NCI-H2196 (cell line): ENCODE results near the gene PPFIA4.
"Not testable (repeated sequence)": the region's sequence is repeated elsewhere in the genome, so short reads cannot be mapped to it uniquely, and the experiment has no call there.

Experiments
- DNase-seq: peaks from one replicate; lab custom pipeline; 2025; ENCODE audit not compliant: unreplicated experiment; lab: John Stamatoyannopoulos, UW

Gene PPFIA4

GRCh38 chr1:203026031-203026665, at the start of gene PPFIA4:
PPFIA4 (plus strand) TSS chr1:203026491; CDS start chr1:203039009, 12,518 bp downstream.
- peak; percentile 96 for DNase-seq

DNA sequence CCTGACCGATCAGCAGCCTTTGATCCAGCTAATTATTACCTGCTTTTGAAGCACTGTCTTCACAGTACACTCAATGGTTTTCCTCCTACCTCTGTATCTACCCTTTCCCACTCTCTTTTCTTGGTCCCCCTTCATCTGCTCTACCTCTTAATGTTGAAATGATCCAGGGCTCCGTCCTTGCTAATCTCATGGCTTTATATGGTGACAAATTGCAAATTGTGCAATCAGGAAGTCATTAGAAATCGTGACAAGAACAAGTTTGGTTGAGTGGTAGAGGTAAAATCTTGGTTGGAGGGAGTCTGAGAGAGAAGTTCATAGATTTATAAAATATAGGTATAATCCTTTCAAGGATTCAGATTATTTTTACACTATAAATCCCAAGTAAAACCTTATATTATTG, 49.7 kb upstream of the PPFIA4 start:
- DNase-seq = no peak

GRCh38 chr1:202979459-202979858, 46.8 kb upstream of the PPFIA4 start:
- DNase-seq = no peak

GRCh38 chr1:202981939-202982338, 44.4 kb upstream of the PPFIA4 start:
- DNase-seq = no peak

GRCh38 chr1:202982715-202983430, 43.4 kb upstream of the PPFIA4 start:
- no peak for DNase-seq

- DNase-seq = not testable (repeated sequence)
These were observed 40.2 kb upstream of the PPFIA4 start for GRCh38 chr1:202986120-202986519.

DNA sequence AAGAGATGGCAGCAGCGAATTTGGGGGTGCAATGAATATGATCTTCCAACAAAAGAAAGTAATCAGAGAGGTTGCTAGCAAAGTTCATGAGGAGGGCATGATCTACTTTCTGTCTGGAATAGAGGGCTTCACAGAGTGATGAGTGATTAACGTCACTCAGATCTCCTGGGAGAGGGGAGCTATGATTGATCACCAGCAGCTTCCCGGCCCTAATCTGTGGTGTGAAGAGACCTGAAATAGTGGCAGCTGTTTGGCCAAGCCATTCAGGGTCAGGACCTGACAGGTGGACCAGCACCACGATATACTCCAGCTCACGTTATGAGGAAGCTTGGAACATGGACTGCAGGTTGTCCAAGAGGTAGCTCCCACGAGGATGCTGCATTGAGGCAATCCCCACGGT, 39.0 kb upstream of the PPFIA4 start:
- no peak for DNase-seq

- no peak for DNase-seq
These were observed 38.2 kb upstream of the PPFIA4 start for GRCh38 chr1:202987922-202988583.

DNA sequence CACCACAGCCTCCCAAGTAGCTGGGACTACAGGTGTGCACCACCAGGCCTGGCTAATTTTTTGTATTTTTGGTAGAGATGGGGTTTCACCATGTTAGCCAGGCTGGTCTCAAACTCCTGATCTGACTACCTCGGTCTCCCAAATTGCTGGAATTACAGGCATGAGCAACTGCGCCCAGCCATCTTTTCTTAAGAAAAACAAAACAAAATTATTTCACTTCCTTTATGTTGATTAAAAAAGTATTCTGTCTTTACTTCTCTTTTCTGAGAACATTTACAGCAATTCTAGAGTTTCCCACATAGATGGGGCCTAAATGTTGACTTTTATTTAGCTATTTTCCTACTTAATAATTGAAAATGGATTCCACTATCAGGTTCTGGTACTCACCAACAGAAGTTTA, 36.4 kb upstream of the PPFIA4 start:
- DNase-seq = no peak

- no peak for DNase-seq
These were observed 35.2 kb upstream of the PPFIA4 start for GRCh38 chr1:202991112-202991511.

- DNase-seq = no peak
These were observed 31.5 kb upstream of the PPFIA4 start for GRCh38 chr1:202994756-202995155.

DNA sequence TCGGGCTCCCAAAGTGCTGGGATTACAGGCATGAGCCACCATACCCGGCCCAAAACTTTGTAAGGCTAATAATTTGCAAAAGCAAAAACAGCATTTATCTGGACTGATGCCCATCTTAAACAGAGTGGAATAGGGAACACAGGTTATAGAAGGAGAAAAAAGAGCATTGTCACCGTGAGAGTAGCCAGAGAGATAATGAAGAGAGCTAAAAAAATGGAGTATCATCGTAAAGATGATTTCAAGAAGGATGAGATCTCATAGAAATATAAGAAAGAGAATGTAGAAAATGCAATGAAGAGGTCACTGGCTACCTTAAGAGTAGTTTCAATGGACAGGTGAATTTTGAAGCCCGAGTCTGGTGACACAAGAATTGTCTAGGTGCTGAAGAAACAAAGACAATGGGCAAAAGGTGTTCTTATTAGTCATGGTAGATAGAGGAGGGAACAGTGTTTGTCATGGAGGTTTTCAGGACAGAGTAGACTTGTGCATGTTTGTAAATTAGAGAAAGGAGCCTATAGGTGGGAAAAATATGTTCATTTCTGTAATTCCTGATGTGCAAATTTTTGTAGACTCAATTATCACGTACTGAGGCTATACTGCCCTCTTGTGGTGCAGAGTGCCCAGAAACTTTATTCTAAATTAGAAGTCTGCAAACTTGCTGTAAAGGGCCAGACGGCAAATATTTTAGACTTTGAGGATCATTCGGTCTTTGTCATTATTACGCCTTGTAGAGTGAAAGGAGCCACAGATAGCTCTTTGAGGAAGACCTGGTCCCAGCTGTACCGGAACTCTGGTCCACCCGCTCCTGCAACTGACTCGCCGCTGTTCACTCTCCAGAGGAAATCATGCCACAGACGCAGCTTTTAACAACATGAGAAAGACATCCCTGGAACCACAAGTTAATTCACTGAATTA, 27.2 kb upstream of the PPFIA4 start:
- peak; percentile 67 for DNase-seq

DNA sequence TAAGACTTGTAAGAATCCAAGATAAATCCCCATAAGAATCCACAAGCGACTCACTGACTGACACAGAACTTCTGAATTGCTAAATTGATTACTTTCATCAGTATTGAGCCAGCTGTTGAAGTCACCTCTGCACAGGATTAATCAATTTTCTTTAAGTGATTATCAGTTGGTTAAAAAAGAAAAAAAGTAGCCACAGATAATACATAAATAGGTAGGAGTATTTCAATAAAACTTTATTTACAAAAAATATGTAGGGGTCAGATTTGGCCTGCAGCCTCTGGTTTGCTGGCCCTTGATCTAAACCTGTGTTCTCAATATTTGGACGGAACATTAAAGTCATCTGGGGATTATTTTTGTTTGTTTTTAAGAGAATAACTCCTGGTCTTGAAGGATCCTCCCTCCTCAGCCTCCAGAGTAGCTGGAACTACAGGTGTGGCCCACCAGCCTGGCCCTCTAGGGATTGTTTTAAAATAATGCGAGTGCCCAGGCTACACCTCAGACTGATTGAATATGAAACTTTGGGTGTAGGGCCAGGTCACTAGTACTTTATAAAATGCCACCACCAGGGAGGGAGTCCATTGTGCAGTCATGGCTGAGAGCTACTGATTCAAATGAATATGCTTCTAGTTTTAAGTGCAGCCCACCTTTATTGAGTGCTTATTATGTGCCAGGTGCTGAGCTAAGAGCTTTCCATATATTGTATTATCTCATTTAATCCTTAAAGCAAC, 25.9 kb upstream of the PPFIA4 start:
- DNase-seq = no peak

DNA sequence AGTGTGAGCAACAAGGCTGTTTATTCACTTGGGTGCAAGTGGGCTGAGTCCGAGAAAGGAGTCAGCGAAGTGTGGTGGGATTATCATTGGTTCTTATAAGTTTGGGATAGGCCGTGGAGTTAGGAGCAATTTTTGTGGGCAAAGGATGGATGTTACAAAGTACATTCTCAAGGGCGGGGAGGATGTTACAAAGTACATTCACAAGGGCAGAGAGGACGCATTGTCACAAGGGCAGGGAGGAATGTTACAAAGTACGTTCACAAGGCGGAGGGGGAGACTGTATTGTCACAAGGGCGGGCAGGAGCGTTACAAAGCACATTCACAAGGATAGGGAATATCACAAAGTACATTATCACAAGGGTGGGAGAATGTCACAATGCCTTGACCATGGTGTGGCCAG, 24.3 kb upstream of the PPFIA4 start:
- DNase-seq = no peak

DNA sequence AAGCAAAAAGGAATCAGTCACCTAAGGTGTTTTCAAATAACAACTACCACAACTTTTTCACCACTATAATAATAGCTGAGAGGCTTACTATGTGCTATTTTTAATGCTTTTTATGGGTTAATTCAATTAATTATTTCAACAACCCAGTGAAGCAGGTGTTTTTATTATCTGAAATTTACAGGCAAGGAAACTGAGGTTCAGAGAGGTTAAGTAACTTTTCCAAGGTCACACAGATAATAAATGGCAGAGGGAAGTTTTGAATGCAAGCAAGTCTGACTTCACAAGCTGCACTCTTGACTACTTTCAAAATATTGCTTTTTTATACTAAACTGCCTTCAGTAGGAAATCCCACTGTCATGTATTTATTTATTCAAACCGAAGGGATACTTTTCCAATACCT, 23.3 kb upstream of the PPFIA4 start:
- no peak for DNase-seq

DNA sequence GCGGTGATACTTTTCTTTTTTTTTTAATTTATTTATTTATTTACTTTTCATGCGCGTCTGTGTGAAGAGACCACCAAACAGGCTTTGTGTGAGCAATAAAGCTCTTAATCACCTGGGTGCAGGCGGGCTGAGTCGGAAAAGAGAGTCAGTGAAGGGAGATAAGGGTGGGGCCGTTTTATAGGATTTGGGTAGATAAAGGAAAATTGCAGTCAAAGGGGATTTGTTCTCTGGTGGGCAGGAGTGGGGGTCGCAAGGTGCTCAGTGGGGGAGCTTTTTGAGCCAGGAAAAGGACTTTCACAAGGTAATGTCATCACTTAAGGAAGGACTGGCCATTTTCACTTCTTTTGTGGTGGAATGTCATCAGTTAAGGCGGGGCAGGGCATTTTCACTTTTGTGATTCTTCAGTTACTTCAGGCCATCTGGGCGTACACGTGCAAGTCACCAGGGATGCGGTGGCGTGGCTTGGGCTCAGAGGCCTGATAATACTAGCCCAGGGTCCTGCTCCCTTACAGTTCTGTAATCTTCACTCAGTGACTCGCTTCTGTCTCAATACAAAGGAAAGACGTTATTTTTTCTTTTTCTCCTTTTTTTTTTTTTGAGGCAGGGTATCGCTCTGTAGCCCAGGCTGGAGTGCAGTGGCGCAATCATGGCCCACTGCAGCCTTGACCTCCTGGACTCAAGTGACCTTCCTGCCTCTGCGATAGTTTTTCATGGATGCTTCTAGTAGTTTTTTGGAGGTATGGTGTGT, 20.7 kb upstream of the PPFIA4 start:
- not testable (repeated sequence) for DNase-seq

GRCh38 chr1:203006948-203007871, 19.1 kb upstream of the PPFIA4 start, which contains the start of gene TMEM183A:
TMEM183A (plus strand) TSS chr1:203007374; CDS start chr1:203007466, 92 bp downstream.
- peak; percentile 98 for DNase-seq

DNA sequence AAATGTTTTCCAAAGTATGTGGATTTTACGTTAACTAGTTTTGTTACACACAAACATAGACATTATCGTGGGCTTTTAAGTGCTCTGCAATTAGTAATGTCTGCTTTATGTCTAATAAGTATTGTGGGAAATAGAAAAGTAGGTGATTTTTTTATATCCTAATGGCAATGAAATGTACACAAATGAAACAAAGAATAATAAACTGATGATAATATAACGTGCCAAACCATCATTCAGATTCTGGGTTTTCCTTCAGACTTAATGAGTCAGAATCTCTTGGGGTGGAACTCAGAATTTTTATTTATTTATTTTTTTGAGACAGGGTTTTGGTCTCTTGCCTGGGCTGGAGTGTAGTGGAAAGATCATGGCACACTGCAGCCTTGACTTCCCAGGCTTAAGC, 17.1 kb upstream of the PPFIA4 start:
- no peak for DNase-seq

DNA sequence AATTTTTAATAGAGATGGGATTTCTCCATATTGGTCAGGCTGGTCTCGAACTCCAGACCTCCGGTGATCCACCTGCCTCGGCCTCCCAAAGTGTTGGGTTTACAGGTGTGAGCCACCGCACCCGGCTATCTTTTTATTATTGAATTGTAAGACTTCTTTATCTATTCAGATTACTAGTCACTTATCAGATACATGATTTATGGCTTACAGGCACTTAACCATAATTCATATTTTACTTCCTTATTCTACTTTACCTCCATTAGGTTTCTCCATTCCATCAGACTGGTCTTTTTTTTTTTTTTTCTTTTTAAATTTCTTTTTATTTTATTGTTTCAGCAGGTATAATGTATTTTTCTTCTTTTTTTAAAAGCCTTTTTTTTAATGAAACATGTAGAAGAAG, 14.7 kb upstream of the PPFIA4 start:
- DNase-seq = no peak
